Middle frontal gyrus (tissue), 1 donor: ENCODE data around the gene IPO4.

Experiments used
- DNase-seq: peaks from one replicate; pipeline ENCODE4 v3.0.0-alpha.2; 2015; ENCODE audit warnings: low spot score; ENCODE audit errors: extremely low spot score

Gene IPO4

GRCh38 chr14:24177041-24177825 lies 11.4 kb downstream of the IPO4 start:
- DNase-seq = no peak

DNA sequence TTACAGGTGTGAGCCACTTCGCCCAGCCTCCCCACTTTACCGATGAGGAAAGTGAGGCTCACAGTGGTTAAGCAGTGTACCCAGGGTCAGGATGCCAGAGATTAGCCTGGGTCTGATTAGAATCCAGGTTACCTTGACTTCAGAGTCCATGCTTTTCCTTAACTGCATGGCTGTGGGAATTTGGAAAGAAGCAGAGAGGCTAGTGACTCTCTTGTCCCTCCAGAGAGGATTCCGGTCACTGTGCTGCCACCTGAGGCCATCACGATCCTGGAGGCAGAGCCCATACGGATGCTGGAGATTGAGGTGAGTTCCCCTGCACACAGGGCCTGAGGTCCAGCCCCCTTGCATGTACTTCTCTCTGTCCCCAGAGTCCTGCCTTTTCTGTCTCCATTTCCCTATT lies 12.0 kb downstream of the IPO4 start:
- DNase-seq = no peak

DNA sequence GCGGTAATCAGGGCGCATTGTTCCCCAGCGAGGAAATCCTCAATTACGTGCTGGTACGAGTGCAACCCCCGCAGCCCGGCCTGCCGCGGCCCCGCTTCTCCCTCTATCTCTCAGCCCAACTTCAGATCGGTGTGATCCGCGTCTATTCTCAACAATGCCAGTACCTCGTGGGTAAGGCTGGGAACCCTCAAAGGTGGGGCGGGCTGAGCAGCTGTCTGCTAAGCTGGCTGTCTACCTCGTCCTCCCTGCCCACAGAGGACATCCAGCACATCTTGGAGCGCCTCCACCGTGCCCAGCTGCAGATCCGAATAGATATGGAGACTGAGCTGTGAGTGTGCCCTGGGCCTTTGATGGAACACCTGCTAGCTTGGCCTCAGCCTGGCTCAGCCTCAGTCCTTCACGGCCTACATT lies 15.7 kb downstream of the IPO4 start:
- no peak for DNase-seq

- no peak for DNase-seq
Observed at GRCh38 chr14:24172261-24172860, 16.3 kb downstream of the IPO4 start.

GRCh38 chr14:24171422-24172260 lies 17.0 kb downstream of the IPO4 start, which contains the start of gene REC8:
Gene REC8, plus strand, starts transcription at chr14:24172080. Its CDS starts 473 bp downstream, at chr14:24172553.
- peak; percentile 83 for DNase-seq

- DNase-seq = no peak
Observed at GRCh38 chr14:24167469-24168114, 21.0 kb downstream of the IPO4 start.

DNA sequence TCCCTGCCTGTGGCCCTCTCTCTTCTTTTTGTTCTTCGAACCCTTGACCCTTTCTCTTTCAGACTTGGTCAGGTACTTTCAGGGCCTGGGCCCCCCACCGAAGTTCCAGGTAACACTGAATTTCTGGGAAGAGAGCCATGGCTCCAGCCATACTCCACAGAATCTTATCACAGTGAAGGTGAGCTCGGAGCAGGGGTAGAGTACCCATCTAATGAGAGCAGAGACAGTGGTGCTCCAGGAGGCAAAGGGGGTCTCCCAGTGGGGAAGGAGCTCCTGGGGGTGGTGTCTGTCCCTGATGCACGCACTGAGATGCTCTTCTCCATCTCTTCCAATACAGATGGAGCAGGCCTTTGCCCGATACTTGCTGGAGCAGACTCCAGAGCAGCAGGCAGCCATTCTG lies 22.8 kb downstream of the IPO4 start:
- DNase-seq = no peak

DNA sequence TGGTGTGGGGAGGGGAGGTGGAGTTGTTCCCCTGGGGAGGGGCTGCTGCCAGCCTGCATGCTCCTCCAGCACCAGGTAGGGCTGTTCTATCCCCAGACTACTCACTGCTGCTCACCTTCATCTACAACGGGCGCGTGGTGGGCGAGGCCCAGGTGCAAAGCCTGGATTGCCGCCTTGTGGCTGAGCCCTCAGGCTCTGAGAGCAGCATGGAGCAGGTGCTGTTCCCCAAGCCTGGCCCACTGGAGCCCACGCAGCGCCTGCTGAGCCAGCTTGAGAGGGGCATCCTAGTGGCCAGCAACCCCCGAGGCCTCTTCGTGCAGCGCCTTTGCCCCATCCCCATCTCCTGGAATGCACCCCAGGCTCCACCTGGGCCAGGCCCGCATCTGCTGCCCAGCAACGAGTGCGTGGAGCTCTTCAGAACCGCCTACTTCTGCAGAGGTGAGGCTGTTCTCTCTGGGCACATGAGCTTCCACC lies 24.1 kb downstream of the IPO4 start:
- DNase-seq = no peak

GRCh38 chr14:24162093-24162492 lies 26.5 kb downstream of the IPO4 start:
- no peak for DNase-seq

DNA sequence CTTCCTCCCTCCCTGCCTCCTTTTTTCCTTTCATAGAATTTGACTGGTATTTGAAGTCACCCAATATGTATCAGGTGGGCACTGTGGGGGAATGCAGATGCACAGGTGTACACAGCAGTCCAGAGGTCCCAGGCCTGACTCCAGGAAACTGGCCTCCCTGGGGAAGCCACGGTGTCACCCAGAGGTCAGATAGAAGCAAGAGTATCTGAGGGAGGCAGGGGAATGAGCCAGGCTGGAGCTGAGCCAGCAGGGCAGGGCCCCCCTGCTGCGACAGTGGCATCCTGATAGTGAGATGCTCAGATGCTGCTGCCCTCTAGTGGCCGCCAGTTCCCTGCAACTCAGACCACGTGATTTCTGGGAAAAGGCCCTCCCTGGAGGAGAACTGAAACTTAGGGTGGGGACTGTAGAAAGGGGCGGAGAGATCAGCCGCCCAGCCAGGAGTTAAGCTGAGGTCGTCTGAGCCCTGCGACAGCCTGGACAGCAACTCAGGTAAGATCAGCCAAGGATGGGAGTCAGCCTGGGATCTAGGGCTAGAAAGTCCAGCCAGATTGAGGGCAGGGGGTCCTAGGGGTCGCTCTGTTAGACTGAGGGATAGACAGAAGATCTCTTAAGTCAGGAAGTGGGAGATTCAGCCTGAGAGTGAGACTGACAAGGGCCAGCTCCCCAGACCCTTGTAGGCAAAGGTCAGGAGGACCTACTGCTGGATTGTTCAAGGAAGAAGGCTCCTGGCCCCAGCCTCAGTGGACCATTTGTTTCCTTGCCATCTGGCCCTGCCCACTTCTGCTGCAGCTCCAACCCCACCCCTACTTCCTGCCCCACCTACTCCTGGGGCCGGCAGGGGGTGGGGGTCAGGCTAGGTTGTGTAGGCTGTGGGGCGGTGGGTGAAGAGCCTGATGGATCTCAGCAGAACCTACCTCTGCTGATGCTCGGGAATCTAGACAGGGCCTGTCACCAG lies 27.5 kb downstream of the IPO4 start, which contains the start of gene IRF9:
Gene IRF9 (plus strand): TSS at position 416 of the 955 bp plus-strand sequence. CDS start 880 bp downstream, outside the sequence.
- peak; percentile 93 for DNase-seq

DNA sequence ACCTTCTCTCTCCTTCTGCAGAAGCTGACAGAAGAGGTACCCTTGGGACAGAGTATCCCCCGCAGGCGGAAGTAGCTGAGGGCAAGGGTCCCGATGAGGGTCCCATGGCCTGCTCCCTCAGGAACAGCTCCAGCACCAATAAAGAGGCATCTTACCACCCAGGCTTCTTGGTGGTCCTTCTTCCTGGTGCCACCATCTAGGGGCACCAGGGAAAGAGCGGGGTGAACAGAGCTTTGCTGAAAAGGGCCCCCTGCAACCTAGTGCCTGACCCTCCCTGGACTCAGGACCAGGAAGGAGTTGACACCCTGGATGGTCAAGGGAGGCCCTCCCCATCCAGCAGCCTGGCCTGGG lies 28.1 kb downstream of the IPO4 start:
- DNase-seq = no peak

GRCh38 chr14:24159777-24160498 lies 28.7 kb downstream of the IPO4 start:
- no peak for DNase-seq

- DNase-seq = no peak
Observed at GRCh38 chr14:24157331-24157730, 31.3 kb downstream of the IPO4 start.

DNA sequence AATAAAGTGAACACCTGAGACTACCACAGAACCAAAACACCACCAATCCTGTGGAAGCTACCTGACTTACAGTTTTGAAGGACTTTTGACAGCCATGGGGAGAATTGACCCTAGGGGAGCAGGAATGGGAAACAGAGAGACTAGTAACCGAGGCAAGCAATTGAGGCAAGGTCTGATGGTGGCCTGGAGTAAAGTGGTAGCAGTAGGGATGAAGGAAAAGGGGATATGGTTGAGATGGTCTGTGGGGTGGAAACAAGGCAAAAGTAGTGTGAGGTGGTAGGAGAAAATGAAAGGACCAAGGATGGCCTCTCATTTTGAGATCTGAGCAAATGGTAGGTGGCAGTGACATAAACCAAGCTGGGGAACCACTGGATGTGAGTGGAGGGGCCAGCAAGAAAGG lies 31.8 kb downstream of the IPO4 start:
- DNase-seq = no peak

- no peak for DNase-seq
Observed at GRCh38 chr14:24155100-24155499, 33.5 kb downstream of the IPO4 start.

GRCh38 chr14:24151404-24152080 lies 37.1 kb downstream of the IPO4 start:
- DNase-seq = no peak

DNA sequence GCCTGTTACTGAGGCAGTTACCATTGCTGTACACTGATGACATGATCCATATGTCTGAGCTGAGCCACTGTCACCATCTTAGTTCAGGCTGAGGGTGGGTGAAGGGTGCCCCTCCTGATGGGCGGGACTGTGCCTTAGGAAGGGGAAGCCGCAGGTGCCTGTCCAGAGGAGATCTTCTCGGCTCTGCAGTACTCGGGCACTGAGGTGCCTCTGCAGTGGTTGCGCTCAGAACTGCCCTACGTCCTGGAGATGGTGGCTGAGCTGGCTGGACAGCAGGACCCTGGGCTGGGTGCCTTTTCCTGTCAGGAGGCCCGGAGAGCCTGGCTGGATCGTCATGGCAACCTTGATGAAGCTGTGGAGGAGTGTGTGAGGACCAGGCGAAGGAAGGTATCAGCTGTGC lies 37.6 kb downstream of the IPO4 start:
- no peak for DNase-seq

- no peak for DNase-seq
Observed at GRCh38 chr14:24150567-24150966, 38.0 kb downstream of the IPO4 start.

DNA sequence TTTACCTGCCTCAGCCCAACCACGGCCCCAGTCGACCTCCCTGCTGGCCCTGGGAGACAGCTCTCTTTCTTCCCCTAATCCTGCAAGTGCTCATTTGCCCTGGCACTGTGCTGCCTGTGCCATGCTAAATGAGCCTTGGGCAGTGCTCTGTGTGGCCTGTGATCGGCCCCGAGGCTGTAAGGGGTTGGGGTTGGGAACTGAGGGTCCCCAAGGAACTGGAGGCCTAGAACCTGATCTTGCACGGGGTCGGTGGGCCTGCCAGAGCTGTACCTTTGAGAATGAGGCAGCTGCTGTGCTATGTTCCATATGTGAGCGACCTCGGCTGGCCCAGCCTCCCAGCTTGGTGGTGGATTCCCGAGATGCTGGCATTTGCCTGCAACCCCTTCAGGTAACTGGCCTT lies 38.6 kb downstream of the IPO4 start:
- no peak for DNase-seq
